Measurements from ENCODE around the gene CCDC186.

Gene CCDC186

DNA sequence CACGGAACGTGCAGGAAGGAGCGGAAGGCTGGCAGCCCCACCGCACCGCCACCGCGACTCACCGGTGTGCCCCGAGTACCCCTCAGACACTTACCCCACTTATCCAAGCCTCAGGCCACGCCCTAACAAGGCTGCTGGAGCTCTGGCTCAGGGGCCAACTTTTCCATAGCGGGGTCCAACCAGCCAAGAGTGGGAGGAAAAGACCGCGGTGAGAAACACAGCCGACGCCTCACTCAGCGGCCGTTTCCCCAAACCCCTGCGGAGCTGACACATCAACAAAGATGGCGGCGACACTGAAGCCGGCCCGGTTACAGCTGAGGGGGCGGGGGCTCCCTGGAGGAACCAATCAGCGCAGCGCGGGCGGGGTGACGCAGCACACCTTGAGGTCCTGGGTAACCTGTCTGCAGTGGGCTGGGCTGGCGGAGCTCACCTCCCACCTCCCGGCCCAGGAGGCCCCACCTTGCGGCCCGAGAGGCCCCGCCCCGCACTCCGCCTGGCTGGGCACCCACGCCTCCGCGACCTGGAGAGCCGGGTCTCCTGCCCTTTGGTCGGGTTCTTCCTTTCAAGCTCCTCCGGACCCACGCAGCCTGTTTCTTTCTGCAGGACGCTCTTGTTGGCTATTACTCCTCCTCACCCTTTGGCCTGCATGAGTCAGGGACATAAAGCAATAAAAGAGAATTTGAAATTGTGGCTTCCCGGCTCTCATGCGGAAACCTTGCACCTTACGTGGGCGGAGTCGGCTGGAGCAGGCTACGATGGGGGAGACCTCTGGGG, at the start of gene CCDC186:
CCDC186 (minus strand) TSS at position 283 of the 774 bp plus-strand sequence. CDS start 10,935 bp downstream, outside the sequence.
- peak; percentile 96 to 99 for DNase-seq

DNA sequence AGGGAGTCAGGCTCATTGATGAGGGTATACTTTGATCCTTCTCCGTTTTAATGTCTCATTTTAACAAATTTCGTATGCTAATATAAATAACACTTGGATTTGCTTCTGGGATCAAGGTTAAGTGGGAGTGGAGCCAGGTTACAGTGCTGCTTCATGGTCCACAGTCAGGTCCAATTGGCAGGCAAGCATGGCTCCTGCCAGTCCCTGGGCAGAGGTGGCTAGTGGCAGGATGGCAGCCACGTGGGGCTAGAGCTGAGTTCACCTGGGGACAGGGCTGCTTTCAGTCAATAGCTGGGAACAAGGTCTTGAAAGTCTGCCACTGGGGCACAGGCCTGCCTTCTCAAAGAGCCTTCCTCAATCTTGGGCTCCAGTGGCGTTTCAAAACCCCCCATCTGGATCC, 49.1 kb upstream of the CCDC186 start:
- DNase-seq = no peak

DNA sequence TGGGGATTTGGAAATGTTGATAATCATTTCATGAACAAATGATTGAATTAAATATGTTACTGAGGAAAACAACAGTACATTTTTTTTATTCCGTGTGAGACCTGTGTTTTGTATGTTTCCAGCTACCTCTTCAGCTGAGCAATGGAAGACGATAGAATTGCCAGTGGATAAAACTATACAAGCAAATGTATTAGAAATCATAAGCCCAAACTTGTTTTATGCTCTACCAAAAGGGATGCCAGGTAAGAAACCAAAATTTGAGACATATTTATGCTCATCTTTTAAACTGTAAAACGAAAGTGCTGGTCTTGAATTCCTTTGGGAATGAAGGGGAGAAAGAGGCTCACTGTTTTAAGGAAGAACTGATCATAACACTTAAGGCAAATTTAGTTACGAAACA, 47.2 kb upstream of the CCDC186 start:
- no peak for DNase-seq

DNA sequence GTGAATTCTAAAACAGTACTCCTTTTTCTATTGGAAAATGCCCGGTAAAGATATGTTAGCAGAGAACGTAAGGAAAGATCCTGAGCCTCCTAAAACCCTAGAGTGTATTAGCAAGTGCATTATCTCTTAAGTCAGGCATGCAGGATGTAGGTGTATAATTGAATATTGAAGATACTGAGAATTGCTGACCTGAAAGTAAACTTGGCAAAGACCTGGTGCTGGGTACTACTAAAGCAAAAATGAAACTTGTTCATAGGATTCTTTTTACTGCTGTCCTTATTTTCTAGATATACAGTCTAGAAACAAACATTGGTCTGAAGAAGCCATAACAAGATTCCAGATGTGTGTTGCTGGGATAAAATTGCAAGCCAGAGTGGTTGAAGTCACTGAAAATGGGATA, 46.3 kb upstream of the CCDC186 start:
- DNase-seq = no peak

DNA sequence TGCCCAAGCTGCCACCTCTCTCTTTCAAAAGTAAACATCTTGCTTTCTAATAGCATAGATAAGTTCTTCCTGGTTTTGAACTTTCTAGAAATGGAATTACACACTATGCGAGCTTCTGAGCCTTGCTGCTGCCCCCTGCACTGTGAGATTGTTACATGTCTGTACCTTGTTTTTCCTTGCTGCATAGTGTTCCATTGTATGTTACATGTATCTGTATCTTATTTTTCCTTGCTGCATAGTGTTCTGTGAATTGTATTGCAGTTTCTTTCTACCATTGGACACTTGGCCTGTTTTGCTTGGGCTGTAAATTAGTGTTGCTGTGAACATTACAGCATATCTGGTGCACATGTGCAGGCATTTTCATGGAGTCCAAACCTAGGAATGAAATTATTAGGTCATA, 41.0 kb upstream of the CCDC186 start:
- DNase-seq = no peak

DNA sequence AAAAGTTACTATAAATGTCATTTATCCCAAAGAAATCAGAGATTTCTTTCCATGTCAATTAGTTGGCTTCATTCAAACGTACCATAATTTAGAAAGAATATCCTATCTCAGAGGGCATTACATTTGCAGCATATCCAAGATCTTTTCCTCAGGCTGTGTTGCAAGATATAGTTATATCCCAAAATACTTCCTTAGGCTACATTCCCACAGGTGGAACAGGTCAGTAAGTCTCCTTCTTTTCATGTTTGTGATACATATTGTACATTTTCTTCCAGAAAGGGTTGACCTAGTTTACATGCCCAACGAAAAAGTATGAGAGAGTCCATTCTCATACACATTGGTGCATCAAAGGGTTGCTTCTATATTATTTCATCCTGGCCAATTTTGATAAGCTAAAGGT, 38.1 kb upstream of the CCDC186 start:
- no peak for DNase-seq

GRCh38 chr10:114208351-114208750, 34.3 kb upstream of the CCDC186 start:
- DNase-seq = no peak

GRCh38 chr10:114207349-114207748, 33.3 kb upstream of the CCDC186 start:
- no peak for DNase-seq

- no peak for DNase-seq
Measured at GRCh38 chr10:114206902-114207301, 32.9 kb upstream of the CCDC186 start.

DNA sequence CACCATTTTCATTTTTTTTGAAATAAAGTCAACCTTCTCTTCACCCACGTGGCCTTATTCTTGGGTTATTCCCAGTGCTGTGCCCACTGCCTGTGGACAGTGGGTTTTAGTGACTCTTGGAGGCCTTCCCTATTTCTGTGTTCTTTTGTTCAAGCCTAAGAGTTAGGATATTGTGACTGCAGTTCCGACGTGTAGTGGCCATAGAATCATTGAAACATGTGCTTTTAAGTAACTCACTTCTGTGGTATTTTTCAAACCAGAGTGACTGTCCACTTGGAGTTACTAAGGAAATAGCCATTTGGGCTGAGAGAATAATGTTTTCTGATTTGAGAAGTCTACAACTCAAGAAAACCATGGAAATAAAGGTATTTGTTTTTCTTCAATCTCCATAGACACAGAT, 28.8 kb upstream of the CCDC186 start:
- DNase-seq = no peak

GRCh38 chr10:114199239-114199638, 25.2 kb upstream of the CCDC186 start:
- no peak for DNase-seq

GRCh38 chr10:114195079-114195478, 21.1 kb upstream of the CCDC186 start:
- DNase-seq = no peak

DNA sequence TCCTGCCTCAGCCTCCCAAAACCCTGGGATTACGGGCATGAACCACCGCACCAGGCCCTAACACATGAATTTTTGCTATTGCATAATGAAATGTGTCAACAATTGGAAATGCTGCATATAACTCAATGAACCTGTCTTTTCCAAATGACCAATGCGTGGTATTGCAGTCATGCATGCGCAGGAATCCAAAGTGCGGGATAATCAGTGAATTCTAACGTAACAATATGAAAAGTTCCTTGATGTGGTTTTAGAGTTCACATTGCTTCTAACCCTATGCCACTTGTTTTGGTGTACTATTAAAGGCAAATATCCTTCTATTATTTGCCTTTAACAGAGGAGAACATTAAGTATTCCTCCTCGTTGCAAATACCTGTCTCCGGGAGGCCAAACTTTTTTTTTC, 15.7 kb upstream of the CCDC186 start:
- no peak for DNase-seq

- no peak for DNase-seq
Measured at GRCh38 chr10:114188900-114189299, 14.9 kb upstream of the CCDC186 start.

- no peak for DNase-seq
Measured at GRCh38 chr10:114188001-114188400, 14.0 kb upstream of the CCDC186 start.

- no peak for DNase-seq
Measured at GRCh38 chr10:114184276-114184675, 10.3 kb upstream of the CCDC186 start.

GRCh38 chr10:114183563-114183962, 9.6 kb upstream of the CCDC186 start:
- DNase-seq = no peak

GRCh38 chr10:114181971-114182370, 8.0 kb upstream of the CCDC186 start:
- DNase-seq = no peak

- DNase-seq = no peak
Measured at GRCh38 chr10:114180937-114181336, 6.9 kb upstream of the CCDC186 start.

GRCh38 chr10:114179747-114180146, 5.7 kb upstream of the CCDC186 start:
- DNase-seq = no peak

GRCh38 chr10:114179148-114179547, 5.1 kb upstream of the CCDC186 start, which contains the start of gene TDRD1:
TDRD1 (plus strand) TSS chr10:114179353; CDS start chr10:114187832, 8,479 bp downstream.
- no peak for DNase-seq

GRCh38 chr10:114176511-114176910, 2.5 kb upstream of the CCDC186 start:
- DNase-seq = no peak

- no peak for DNase-seq
Measured at GRCh38 chr10:114175667-114176066, 1.7 kb upstream of the CCDC186 start.

DNA sequence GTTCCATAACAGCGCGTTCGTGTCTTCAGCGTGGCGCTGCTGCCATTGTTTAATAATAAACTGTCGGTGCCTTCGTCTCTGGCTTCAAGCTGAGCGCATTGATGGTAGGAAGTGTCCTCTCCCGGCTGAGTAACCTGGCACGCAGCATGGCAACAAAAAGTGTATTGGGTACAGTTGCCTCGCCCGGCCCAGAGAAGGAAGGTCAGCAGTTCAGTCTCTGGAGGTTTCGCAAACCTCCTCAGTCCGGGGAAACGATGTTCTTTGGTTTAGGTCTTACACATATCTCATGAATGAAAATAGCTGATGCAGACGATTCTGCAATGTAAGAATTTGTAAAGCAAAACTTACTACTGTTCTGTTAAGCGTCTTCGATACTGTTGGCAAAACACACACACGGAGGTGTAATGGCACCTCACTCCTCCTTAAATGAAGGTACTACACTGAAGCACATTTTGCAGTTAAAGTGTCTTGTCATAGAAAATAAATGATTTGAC, 739 bp upstream of the CCDC186 start:
- peak in 1 of 2 experiments; percentile 11 for DNase-seq

GRCh38 chr10:114173603-114173920, 441 bp downstream of the CCDC186 start:
- DNase-seq = no peak
